Prostate gland (tissue), 2 donors: ENCODE results near the gene FAAP100.

Experiments
- POLR2A ChIP-seq: fragments of 450-650 bp; IDR thresholded peaks from one replicate; pipeline ENCODE4 v1.6.1; 2016; ENCODE audit warnings: antibody characterized with exemption, mild to moderate bottlenecking
- POLR2AphosphoS5 ChIP-seq: sonication (generic); formaldehyde crosslinking; IDR thresholded peaks from one replicate; pipeline ENCODE4 v1.6.1; 2017; ENCODE audit warnings: antibody characterized with exemption
- TF ChIP-seq, protein P1 (sequence below), 4 experiments: fragments of 200-600 bp in 2 of 4; fragments of 450-650 bp in 2 of 4; sonication (generic) in 2 of 4; IDR thresholded peaks; 1 replicate in 3 of 4; 2 replicates in 1 of 4; pipeline ENCODE4 v1.5.1; 2016 to 2019; ENCODE audit warnings: antibody characterized with exemption in 4 of 4, mild to moderate bottlenecking in 2 of 4, moderate library complexity in 2 of 4

DNA sequence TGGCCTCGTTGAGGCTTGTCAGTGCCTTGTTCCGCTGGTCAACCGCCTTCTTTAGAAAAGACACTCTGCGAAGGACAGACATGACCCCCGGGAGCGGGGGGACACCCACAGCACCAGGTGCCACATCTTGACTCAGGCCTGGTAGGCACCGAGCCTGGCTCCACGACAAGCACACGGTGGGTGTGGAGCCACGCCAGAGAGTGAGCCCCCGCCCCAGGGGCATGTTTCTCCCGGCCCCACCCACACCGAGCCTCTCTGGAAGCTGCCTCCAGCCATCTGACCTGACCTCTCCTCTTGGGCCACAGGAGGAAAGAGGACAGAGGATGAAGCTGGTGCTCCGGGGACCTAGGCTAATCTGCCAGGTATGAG, 4.6 kb downstream of the FAAP100 start:
- TF ChIP-seq POLR2A: no peak
- TF ChIP-seq, protein P1, sequence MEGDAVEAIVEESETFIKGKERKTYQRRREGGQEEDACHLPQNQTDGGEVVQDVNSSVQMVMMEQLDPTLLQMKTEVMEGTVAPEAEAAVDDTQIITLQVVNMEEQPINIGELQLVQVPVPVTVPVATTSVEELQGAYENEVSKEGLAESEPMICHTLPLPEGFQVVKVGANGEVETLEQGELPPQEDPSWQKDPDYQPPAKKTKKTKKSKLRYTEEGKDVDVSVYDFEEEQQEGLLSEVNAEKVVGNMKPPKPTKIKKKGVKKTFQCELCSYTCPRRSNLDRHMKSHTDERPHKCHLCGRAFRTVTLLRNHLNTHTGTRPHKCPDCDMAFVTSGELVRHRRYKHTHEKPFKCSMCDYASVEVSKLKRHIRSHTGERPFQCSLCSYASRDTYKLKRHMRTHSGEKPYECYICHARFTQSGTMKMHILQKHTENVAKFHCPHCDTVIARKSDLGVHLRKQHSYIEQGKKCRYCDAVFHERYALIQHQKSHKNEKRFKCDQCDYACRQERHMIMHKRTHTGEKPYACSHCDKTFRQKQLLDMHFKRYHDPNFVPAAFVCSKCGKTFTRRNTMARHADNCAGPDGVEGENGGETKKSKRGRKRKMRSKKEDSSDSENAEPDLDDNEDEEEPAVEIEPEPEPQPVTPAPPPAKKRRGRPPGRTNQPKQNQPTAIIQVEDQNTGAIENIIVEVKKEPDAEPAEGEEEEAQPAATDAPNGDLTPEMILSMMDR (IDR thresholded peaks at IDR 0.05): no peak
- no peak for TF ChIP-seq POLR2AphosphoS5
